Measurements from ENCODE around the gene EYS. TPM values are rescaled to one million over a fixed set of nuclear protein-coding genes. Genes with fewer than 3 reads are reported as not detected.

Gene EYS
- total RNA-seq, 1 experiment from 2014 or later, result 1.5 TPM

GRCh38 chr6:64326939-64327338 is 1380.1 kb downstream of the EYS start:
- Mint-ChIP-seq H3K27me3 (ENCODE audit: insufficient read depth, unreplicated experiment) (no peaks in the 10 kb centered on the region), H3K4me3 (ENCODE audit: unreplicated experiment) (no peak overlapping the region), H3K27ac (ENCODE audit: low read depth, unreplicated experiment) (no peak overlapping the region), H3K9me3 (ENCODE audit: unreplicated experiment) (no peaks in the 10 kb centered on the region), H3K36me3 (ENCODE audit: insufficient read depth, unreplicated experiment) (no peaks in the 10 kb centered on the region), H3K4me1 (ENCODE audit: insufficient read depth, unreplicated experiment) (no peaks in the 10 kb centered on the region)
- no peak for DNase-seq (ENCODE audit: unreplicated experiment)
- ChIA-PET CTCF (interaction anchor here (0.7 kb wide), 1 partner anchor 68 kb away, joined by 4 read pairs; no protein-coding TSS in a partner anchor), POLR2A (no interaction called here)
- no peak for TF ChIP-seq CTCF (IDR thresholded peaks at IDR 0.05; ENCODE audit: unreplicated experiment)
- intact Hi-C loops (cut with micrococcal nuclease), result no loop called here
- no TSS peak for BruUV-seq (replicated peaks)

- CTCF ChIA-PET, result interaction anchor here (0.6 to 0.9 kb wide), 4 partner anchors 91 to 1448 kb away, joined by 3 read pairs; no protein-coding TSS in a partner anchor
- POLR2A ChIA-PET, result no interaction called here
Measured at GRCh38 chr6:64325093-64325492, 1381.9 kb downstream of the EYS start.

GRCh38 chr6:64310214-64310613 is 1396.8 kb downstream of the EYS start:
- Mint-ChIP-seq H3K27me3 (ENCODE audit: insufficient read depth, unreplicated experiment) (no peaks in the 10 kb centered on the region), H3K36me3 (ENCODE audit: insufficient read depth, unreplicated experiment) (no peaks in the 10 kb centered on the region), H3K27ac (ENCODE audit: low read depth, unreplicated experiment) (no peak overlapping the region), H3K9me3 (ENCODE audit: unreplicated experiment) (peaks cover 4% of the 10 kb centered on the region), H3K4me1 (ENCODE audit: insufficient read depth, unreplicated experiment) (no peaks in the 10 kb centered on the region), H3K4me3 (ENCODE audit: unreplicated experiment) (no peak overlapping the region)
- TF ChIP-seq CTCF (IDR thresholded peaks at IDR 0.05; ENCODE audit: unreplicated experiment), result no peak
- ChIA-PET CTCF (no interaction called here), POLR2A (no interaction called here)
- DNase-seq (ENCODE audit: unreplicated experiment), result no peak
- intact Hi-C loops (cut with micrococcal nuclease), result no loop called here
- no TSS peak for BruUV-seq (replicated peaks)

More at GRCh38 chr6:64325093-64325492, 1381.9 kb downstream of the EYS start:
- Mint-ChIP-seq H3K27me3 (ENCODE audit: insufficient read depth, unreplicated experiment) (no peaks in the 10 kb centered on the region), H3K9me3 (ENCODE audit: unreplicated experiment) (no peaks in the 10 kb centered on the region), H3K4me1 (ENCODE audit: insufficient read depth, unreplicated experiment) (no peaks in the 10 kb centered on the region), H3K36me3 (ENCODE audit: insufficient read depth, unreplicated experiment) (no peaks in the 10 kb centered on the region), H3K27ac (ENCODE audit: low read depth, unreplicated experiment) (no peak overlapping the region), H3K4me3 (ENCODE audit: unreplicated experiment) (no peak overlapping the region)
- BruUV-seq (replicated peaks), result no TSS peak
- no peak for DNase-seq (ENCODE audit: unreplicated experiment)
- intact Hi-C loops (cut with micrococcal nuclease), result no loop called here
- no peak for TF ChIP-seq CTCF (IDR thresholded peaks at IDR 0.05; ENCODE audit: unreplicated experiment)

- POLR2A ChIA-PET, result no interaction called here
- H3K27ac Mint-ChIP-seq (ENCODE audit: low read depth, unreplicated experiment), result no peak overlapping the region
- CTCF ChIA-PET, result interaction anchor here (0.5 to 0.6 kb wide), 3 partner anchors 97 to 332 kb away, joined by 3 to 4 read pairs (median 3); no protein-coding TSS in a partner anchor
- no TSS peak for BruUV-seq (replicated peaks)
- intact Hi-C loops (cut with micrococcal nuclease), result no loop called here
- no peak for DNase-seq (ENCODE audit: unreplicated experiment)
- H3K36me3 Mint-ChIP-seq (ENCODE audit: insufficient read depth, unreplicated experiment), result no peaks in the 10 kb centered on the region
- no peak overlapping the region for H3K4me3 Mint-ChIP-seq (ENCODE audit: unreplicated experiment)
- H3K9me3 Mint-ChIP-seq (ENCODE audit: unreplicated experiment), result peaks cover 7% of the 10 kb centered on the region
- H3K4me1 Mint-ChIP-seq (ENCODE audit: insufficient read depth, unreplicated experiment), result no peaks in the 10 kb centered on the region
- H3K27me3 Mint-ChIP-seq (ENCODE audit: insufficient read depth, unreplicated experiment), result no peaks in the 10 kb centered on the region
- no peak for TF ChIP-seq CTCF (IDR thresholded peaks at IDR 0.05; ENCODE audit: unreplicated experiment)
Measured at GRCh38 chr6:64301307-64302236, 1405.5 kb downstream of the EYS start.

Measured in MCF 10A (cell line).